Thyroid gland (tissue), 4 donors: ENCODE measurements around the gene ACAN. TPM values are rescaled to one million over a fixed set of nuclear protein-coding genes. Genes with fewer than 3 reads are reported as not detected.

Experiments used
- DNase-seq, 2 donors: peaks; one replicate each; pipeline ENCODE4 v3.0.0-alpha.2; 2019
- H3K27ac ChIP-seq, 3 donors: fragments of 200-600 bp; sonication (generic); 1 replicate in 2 of 3; 2 replicates in 1 of 3; pipeline ENCODE4 v1.5.1; 2016 to 2019; ENCODE audit warnings: mild to moderate bottlenecking in 1 of 3, moderate library complexity in 1 of 3
- H3K27me3 ChIP-seq: fragments of 200-600 bp; sonication (generic); one replicate; pipeline ENCODE4 v1.5.1; 2019
- H3K36me3 ChIP-seq, 2 donors: fragments of 200-600 bp; sonication (generic); one replicate each; pipeline ENCODE4 v1.5.1; 2016 to 2019
- H3K4me1 ChIP-seq, 2 donors: fragments of 200-600 bp; sonication (generic); one replicate each; pipeline ENCODE4 v1.5.1; 2017 to 2019
- H3K4me3 ChIP-seq, 3 donors: fragments of 200-600 bp; sonication (generic); replicated peaks in 1 of 3; 1 replicate in 2 of 3; 2 replicates in 1 of 3; pipeline ENCODE4 v1.5.1; 2016; ENCODE audit warnings: mild to moderate bottlenecking in 1 of 3
- H3K9me3 ChIP-seq: fragments of 200-600 bp; sonication (generic); one replicate; pipeline ENCODE4 v1.5.1; 2017
- POLR2A ChIP-seq, 2 donors: fragments of 450-650 bp; IDR thresholded peaks; one replicate each; pipeline ENCODE4 v1.6.1; 2017; ENCODE audit warnings: antibody characterized with exemption in 2 of 2, mild to moderate bottlenecking in 2 of 2, moderate library complexity in 1 of 2
- WGBS, 2 donors: methylation state at CpG; one replicate each; pipeline ENCODE4 v1.1.5; 2017; 5-methylcytosine and 5-hydroxymethylcytosine counted together
- intact Hi-C: fragments of 100-400 bp; cut with DNase I; formaldehyde crosslinking; loops from one replicate; pipeline ENCODE4 v1.15.1; 2023
- total RNA-seq, 4 donors: library from RNA; depleted of rRNA; stranded (reverse); fragments of >200 nt; gene quantifications; one replicate each; pipeline ENCODE4 v1.2.3, GENCODE V29; 2016
- TF ChIP-seq, protein P1 (sequence below), 6 experiments: fragments of 200-600 bp in 3 of 6; fragments of 450-650 bp in 3 of 6; sonication (generic) in 3 of 6; IDR thresholded peaks; one replicate each; pipeline ENCODE4 v1.5.1; 2016 to 2019; ENCODE audit warnings: antibody characterized with exemption in 6 of 6, mild to moderate bottlenecking in 2 of 6, inconsistent platforms in 1 of 6, moderate library complexity in 1 of 6

ACAN gene
- total RNA-seq, 4 donors from 2014 or later: 0.13 to 0.73 (median 0.25) TPM; not detected in 1

- Histone ChIP-seq H3K4me1 (no peaks in the 10 kb centered on the region), H3K9me3 (no peaks in the 10 kb centered on the region), H3K27ac (no peak overlapping the region), H3K27me3 (no peaks in the 10 kb centered on the region), H3K4me3 (no peak overlapping the region), H3K36me3 (no peaks in the 10 kb centered on the region)
- TF ChIP-seq POLR2A (IDR thresholded peaks at IDR 0.05): no peak
- TF ChIP-seq, protein P1, sequence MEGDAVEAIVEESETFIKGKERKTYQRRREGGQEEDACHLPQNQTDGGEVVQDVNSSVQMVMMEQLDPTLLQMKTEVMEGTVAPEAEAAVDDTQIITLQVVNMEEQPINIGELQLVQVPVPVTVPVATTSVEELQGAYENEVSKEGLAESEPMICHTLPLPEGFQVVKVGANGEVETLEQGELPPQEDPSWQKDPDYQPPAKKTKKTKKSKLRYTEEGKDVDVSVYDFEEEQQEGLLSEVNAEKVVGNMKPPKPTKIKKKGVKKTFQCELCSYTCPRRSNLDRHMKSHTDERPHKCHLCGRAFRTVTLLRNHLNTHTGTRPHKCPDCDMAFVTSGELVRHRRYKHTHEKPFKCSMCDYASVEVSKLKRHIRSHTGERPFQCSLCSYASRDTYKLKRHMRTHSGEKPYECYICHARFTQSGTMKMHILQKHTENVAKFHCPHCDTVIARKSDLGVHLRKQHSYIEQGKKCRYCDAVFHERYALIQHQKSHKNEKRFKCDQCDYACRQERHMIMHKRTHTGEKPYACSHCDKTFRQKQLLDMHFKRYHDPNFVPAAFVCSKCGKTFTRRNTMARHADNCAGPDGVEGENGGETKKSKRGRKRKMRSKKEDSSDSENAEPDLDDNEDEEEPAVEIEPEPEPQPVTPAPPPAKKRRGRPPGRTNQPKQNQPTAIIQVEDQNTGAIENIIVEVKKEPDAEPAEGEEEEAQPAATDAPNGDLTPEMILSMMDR (IDR thresholded peaks at IDR 0.05): no peak
- no peak for DNase-seq
- 86 to 96% methylated on average over 5 to 9 of the region's 11 CpGs for WGBS, 2 donors
- intact Hi-C loops: no loop called here
Observed at GRCh38 chr15:88877415-88877814, 74.2 kb downstream of the ACAN start.

- DNase-seq: no peak
- Histone ChIP-seq H3K27ac (no peak overlapping the region), H3K27me3 (no peaks in the 10 kb centered on the region), H3K4me3 (no peak overlapping the region), H3K36me3 (no peaks in the 10 kb centered on the region), H3K9me3 (no peaks in the 10 kb centered on the region), H3K4me1 (no peaks in the 10 kb centered on the region)
- intact Hi-C loops: no loop called here
- TF ChIP-seq POLR2A (IDR thresholded peaks at IDR 0.05): no peak
- TF ChIP-seq, protein P1 (IDR thresholded peaks at IDR 0.05): no peak
- 84 to 91% methylated on average over 19 to 22 of the region's 22 CpGs for WGBS, 2 donors
Observed at GRCh38 chr15:88877906-88878305, 74.7 kb downstream of the ACAN start.

- intact Hi-C loops: no loop called here
- Histone ChIP-seq H3K4me1 (no peaks in the 10 kb centered on the region), H3K4me3 (no peak overlapping the region), H3K27me3 (no peaks in the 10 kb centered on the region), H3K9me3 (no peaks in the 10 kb centered on the region), H3K27ac (no peak overlapping the region), H3K36me3 (no peaks in the 10 kb centered on the region)
- TF ChIP-seq POLR2A (IDR thresholded peaks at IDR 0.05): no peak
- TF ChIP-seq, protein P1 (IDR thresholded peaks at IDR 0.05): peak in 5 of 6 experiments; percentile 4 to 56 (median 33)
- DNase-seq: peak; percentile 31 to 45
- WGBS, 2 donors: 71 to 83% methylated on average over 5 to 17 of the region's 18 CpGs
Observed at GRCh38 chr15:88878720-88879184, 75.5 kb downstream of the ACAN start.

- Histone ChIP-seq H3K9me3 (no peaks in the 10 kb centered on the region), H3K4me3 (no peak overlapping the region), H3K36me3 (no peaks in the 10 kb centered on the region), H3K27me3 (no peaks in the 10 kb centered on the region), H3K27ac (no peak overlapping the region), H3K4me1 (no peaks in the 10 kb centered on the region)
- TF ChIP-seq, protein P1 (IDR thresholded peaks at IDR 0.05): no peak
- no peak for DNase-seq
- intact Hi-C loops: no loop called here
- WGBS, 2 donors: 96 to 97% methylated on average over 31 of the region's 31 CpGs
Observed at GRCh38 chr15:88880944-88881740, 77.9 kb downstream of the ACAN start.

DNA sequence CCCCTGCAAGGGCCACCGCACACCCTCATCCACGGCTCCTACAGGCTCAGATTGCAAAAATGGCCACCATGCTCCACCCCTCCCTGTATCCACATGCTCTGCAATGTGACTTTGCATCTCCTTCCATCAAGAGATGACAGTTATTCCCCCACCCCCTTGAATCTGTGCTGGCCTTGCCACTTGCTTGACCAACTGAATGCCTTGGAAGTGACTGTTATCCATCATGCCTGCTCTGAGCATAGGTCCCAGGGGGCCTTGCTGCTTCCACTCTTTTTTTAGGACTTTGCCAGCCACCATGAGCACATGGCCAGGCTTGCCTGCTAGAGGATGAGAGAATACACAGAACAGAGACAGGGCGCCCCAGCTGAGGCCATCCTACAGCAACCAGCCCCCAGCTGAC, 78.5 kb downstream of the ACAN start:
- no peak overlapping the region for H3K27ac ChIP-seq
- no peak for DNase-seq
- H3K4me1 ChIP-seq: no peaks in the 10 kb centered on the region
- TF ChIP-seq, protein P1 (IDR thresholded peaks at IDR 0.05): no peak
- no peak for TF ChIP-seq POLR2A (IDR thresholded peaks at IDR 0.05)
- H3K4me3 ChIP-seq: no peak overlapping the region
- no peaks in the 10 kb centered on the region for H3K27me3 ChIP-seq
- no peaks in the 10 kb centered on the region for H3K9me3 ChIP-seq
- intact Hi-C loops: no loop called here
- WGBS, 2 donors: 92 to 100% methylated on average over 3 of the region's 3 CpGs
- H3K36me3 ChIP-seq: no peaks in the 10 kb centered on the region
